Measurements from ENCODE around the gene C15orf39.
"Not testable (repeated sequence)": the region's sequence is repeated elsewhere in the genome, so short reads cannot be mapped to it uniquely, and the experiment has no call there.

The C15orf39 gene

DNA sequence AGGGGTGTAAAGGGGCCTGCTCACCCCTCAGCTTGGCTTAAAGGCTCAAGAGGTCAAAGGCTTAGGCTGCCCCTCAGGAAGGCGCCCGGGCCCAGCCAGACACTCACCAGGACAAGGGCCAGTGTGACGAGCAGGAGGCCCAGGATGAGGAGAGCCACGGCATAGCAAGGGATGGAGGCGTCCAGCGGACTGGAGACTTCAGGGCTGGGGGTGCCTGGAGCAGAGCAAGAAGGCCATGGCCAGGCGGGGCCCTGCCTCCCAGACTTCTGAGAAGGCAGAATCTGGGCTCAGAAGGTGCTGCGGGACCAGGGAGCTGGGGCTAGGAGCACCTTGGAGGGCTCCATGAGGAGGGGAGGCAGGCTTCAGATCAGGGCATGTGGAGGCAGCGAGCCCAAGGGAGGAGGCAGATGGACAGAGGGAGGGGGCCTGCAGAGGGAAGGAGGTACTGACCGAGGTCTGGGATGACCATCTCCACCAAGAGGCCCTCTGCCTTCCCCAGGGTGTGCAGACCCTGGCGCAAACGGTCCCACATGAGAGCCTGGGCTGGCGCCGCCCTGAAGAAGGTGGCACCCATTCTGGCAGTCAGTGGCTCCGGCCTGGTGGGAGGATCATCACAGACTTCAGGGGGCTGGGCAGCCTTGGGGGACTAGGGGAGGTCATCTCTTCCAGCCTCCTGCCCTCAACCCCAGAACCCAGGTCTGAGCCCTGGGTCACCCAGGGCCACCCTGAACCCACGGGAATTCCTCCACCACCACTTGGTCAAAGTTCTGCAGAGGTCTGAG is 24.5 kb downstream of the C15orf39 start:
- in situ Hi-C loops (cut with MboI; ENCODE audit: low pct_unique_long_range_greater_than_20kb, low sequenced_read_pairs): no loop called here
- DNase-seq: no peak

DNA sequence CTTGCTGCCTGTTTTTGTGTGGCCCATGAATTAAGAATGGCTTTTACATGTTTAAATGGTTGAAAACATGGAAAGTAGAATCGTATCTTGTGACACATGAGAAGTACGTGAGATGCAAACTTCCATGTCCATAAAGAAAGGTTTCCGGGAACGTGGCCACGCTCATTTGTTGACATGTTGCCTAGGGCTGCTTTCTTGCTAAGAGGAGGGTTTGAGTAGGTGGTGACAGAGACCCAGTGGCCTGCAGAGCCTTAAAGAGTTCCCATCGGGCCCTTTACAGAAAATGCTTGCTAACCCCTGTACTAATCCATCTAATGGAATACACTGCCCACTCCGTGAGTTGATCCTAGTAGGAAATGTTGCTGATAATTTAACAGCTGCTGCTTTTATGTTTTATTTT is 25.4 kb downstream of the C15orf39 start:
- DNase-seq; in situ Hi-C loops (cut with MboI; ENCODE audit: low pct_unique_long_range_greater_than_20kb, low sequenced_read_pairs): not testable (repeated sequence)

DNA sequence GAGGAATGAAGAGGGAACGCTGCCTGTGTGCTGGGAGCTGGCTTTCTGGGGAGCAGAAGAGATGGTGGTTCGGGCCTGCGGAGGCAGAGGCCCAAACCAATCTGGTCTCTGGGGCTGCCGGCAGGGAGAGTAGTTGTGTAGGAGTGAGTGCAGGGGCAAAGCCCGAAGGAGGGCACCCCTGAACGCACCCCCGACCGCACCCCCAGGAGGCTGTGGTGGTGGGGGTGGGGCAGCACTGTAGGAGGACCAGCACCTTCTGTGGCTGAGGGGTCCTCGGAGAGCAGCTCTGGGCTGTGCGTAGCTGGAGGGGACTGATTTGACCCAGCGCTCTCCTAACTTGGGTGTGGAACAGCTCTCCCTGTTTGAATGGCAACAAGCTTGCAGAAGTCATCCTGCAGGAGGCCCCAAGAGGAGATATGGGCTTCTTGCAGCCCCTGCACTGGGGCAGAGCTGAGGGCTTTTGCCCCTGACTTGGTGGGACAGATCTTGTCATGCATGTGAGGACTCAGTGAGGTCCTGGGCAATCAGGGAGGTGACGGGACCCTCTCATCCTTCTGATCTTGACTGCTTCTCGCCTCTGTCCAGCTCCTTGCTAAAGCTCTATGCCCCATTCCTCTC is 26.1 kb downstream of the C15orf39 start:
- in situ Hi-C loops (cut with MboI; ENCODE audit: low pct_unique_long_range_greater_than_20kb, low sequenced_read_pairs): no loop called here
- DNase-seq: no peak

DNA sequence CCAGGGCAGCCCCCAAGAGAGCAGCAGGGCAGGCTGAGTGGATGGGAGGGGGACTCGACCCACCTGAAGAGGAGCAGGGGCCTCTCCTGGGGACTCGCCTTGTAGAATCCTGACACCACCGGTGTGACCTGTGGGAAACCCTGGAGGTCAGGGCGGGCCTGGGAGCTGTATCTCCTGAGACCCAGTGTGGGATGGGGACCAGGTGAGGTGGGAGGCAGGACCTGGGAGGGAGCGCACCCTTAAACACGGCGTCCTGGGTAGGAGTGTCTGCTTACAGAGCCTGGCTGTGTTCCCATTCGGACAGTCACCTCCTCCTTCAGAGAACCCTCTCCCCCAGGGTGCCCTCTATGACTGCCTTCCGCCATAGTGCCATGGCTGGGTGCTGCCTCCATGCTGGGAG is 27.1 kb downstream of the C15orf39 start:
- in situ Hi-C loops (cut with MboI; ENCODE audit: low pct_unique_long_range_greater_than_20kb, low sequenced_read_pairs): no loop called here
- DNase-seq: no peak

DNA sequence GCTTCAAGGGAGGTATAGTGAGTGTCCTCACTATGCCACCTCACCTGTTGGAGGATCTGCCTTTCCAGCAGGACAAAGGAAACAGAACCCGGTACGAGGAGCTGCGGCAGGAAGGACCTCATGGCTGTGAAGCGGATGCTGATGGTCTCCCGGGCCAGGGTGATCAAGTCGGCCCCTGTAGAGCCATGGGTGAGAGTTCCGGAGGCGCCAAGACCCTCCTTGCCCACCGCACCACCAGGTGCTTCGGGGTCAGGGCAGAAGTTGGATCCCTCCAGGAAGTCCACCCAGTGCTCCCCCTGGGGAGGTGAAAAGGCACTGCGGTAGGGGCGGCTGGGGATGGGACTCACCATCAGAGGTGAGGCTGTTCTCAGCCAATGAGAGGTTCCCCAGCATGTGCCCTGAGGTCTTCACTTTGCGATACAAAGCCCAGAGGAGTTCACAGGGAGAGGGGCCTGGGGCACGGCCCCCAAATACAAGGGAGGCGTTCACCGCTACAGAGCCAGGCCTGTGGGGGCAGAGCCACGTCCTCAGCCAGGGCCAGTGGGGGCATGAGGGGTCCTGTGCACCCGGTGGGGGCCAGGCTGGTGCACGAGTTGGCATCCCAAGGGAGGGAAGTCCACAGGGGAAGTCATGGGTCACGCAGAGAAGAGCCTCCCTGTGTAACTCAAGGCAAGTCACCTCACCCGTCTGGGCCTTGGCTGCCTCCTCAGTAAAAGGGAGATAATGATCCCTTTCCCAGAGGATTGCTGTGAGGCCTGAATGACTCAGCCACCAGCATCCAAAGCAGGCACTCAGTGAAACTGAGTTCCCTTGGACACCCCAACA is 27.7 kb downstream of the C15orf39 start:
- in situ Hi-C loops (cut with MboI; ENCODE audit: low pct_unique_long_range_greater_than_20kb, low sequenced_read_pairs): no loop called here
- DNase-seq: no peak

DNA sequence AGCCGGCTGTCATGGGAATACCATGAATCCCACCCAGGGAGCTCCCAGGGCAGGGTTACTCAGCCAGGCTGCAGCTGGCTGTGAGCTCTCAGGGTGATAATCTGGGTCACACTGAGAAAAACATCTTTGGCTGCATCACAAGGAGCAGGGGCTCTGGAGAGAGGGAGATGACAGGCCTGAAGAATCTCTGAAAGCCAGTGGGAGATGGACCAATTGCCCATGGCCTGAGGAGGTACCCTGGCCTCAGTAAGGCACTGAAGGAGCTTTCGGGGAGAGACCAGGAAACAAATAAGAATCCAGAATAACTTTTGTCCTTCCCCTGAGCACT is 28.3 kb downstream of the C15orf39 start:
- in situ Hi-C loops (cut with MboI; ENCODE audit: low pct_unique_long_range_greater_than_20kb, low sequenced_read_pairs): no loop called here
- DNase-seq: no peak

DNA sequence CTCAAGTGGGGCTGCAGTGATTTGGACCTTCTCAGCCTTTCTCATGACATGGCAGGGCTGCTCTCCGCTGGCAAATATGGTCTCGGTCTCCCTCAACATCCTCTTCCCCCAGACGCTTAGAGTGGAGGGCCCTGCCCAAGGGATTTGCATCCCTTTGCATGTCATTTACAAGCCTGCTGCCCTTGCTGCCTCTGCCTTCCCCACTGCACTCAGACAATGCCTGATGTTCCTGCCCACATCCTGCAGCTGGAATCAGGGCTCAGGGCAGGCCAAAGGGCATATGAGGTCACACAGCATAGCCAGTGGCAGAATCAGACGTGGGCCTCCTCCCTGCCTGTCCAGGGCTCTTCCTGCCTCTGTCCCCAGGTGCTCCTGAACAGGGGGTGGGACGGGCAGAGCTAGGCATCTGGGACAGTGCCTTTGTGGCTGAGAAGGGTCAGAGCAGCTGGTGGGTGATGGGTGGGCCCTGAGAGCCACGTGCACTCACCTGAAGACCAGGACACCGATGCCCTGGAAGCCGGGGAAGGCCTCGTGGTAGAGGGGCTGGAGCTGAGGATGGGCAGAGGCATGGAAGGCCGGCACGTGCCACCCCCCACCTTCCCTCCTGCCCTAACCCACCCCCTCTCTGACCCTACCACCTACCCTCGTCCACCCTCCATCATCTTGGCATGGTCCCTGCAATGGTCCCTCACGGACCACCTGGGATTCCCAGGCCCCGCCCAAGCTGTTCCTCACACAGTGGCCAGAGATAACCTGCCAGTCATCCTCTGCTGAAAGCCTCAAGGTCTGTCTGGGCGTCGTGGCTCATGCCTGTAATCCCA is 29.1 kb downstream of the C15orf39 start:
- in situ Hi-C loops (cut with MboI; ENCODE audit: low pct_unique_long_range_greater_than_20kb, low sequenced_read_pairs): no loop called here
- no peak for DNase-seq

DNA sequence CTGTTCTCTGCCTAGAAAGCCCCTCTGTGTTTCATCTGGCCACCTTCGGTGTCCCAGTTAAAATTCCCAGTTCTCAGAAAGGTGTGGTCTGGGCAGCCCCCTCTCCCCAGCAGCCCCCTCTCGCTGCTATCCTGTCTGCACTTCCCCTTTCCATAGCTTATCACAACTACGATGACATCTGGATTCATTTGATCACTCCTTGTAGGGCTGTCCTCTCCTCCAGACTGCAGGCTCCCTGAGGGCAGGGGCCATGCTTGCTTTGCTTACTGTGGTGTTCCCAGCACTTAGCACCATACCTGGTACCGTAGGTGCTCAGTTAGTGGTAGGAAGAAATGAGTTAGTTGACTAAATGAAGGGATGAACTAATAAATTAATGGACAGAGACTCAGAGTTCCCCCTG is 30.2 kb downstream of the C15orf39 start:
- in situ Hi-C loops (cut with MboI; ENCODE audit: low pct_unique_long_range_greater_than_20kb, low sequenced_read_pairs): no loop called here
- peak; percentile 31 for DNase-seq

DNA sequence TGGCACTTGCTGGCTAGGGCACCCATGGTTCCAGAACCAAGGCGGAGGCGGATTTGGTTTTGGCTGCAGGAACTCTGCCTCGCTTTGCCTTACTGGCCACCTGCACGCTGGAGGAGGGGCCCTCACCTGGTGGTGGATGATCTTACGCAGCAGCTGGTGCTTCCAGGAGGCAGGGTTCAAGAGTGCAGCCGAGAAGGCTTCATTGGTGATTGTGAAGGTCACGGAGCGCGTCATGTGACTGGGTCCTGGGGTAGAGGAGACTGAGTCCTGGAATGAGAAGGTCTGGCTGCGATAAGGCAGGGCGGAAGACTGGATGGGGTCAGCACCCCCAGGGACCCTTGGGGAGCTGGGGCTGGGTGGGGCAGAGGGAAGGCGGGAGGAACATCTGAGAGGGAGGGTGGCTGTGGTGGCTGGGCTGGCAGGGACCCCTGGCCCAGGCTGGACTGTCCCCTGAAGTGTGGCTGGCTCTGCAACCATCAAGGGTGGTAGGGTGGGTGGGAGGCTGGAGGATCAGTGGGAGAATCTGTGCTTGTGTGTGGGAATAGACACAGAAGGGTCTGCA is 30.7 kb downstream of the C15orf39 start:
- in situ Hi-C loops (cut with MboI; ENCODE audit: low pct_unique_long_range_greater_than_20kb, low sequenced_read_pairs): no loop called here
- DNase-seq: no peak

DNA sequence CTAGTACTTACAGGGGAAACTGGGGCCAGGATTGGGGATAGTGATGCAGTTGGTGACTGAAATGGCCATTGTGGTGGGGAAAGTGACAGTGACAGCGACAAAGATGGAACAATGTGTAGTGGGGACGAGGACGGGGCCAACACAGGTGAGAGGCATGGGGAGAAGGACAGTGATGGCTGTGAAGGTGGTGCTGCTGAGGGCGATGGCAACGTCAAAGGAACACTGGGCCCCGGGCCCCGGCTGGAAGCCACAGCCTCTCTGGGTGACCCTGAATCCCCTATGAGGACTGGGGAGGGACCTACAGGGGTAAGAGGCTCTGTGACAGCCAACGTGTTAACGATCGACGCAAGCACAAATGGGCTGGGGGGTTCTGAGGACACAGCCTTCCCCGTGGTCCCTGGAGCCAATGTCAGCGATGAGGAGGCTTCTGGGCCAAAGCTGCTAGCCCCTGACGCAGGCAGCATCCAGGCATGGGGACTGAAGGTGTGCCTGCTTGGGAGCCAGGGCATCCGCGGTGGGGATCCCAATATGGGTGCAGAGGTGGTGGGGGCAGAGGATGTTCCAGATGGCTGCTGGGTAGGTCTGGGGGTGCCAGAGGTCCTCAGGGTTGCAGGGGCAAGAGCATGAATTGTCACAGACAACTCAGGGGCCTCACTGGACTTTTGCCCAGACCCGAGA is 31.3 kb downstream of the C15orf39 start:
- DNase-seq: no peak
- in situ Hi-C loops (cut with MboI; ENCODE audit: low pct_unique_long_range_greater_than_20kb, low sequenced_read_pairs): no loop called here

DNA sequence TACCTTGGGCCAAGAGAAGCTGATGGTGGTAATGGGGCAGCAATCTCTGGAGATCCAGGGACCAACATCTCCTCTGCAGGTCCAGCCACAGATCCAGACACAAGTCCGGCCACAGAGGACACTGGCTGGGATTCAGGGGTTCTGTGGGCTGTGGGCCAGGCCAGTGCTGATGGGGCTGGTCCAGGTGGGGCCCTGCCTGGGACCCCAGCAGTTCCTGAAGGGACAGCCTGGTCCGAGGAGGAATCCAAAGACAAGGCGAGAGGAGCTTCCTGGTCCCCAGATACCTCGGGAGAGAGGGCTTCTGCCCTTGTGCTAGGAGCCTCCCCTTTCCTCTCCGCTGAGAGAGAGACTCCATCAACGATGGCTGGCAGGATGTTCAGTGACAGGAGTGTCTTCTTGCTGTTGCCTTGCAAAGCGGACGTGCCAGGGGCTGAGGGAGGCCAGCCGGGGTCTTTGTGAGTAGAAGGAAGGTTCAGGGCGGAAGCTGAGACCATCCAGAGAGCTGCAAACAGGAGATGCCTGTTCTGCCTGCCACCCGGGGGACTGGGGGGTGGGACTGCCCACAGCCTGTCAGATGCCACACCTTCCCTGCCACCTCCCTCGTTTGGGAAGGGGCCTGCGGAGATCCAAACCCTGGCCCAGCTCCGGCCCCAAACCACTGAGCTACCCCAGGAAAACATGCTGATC is 32.0 kb downstream of the C15orf39 start:
- no peak for DNase-seq
- in situ Hi-C loops (cut with MboI; ENCODE audit: low pct_unique_long_range_greater_than_20kb, low sequenced_read_pairs): no loop called here

DNA sequence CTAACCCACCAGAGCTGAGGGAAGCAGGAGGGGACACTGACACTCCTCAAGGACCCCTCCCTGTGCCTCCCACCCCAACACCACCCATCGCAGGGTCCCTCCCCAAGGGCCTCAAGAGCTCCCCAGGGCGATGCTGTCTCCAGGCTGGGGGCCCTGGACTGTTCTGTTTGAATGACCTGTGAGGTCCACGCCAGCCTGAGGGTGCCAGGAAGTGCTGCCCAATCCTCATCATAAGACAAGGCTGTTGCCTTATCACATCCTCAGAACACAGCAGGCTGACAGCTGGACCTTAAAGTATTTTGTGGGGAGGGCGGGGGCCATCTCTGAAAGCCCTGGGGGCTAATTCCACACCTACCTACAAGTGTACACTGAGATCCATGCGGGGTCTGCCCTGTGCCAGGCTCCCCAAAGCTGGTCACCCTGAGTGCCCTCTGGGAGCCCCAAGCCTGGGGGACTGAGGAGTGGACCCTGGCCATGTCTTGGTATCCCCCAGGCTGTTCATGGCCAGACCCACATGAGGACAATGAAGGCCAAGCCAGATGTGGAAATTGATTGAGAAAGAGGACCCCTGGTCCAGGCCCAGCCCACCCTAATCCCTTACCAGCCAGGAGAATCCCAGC is 32.6 kb downstream of the C15orf39 start:
- DNase-seq: no peak
- in situ Hi-C loops (cut with MboI; ENCODE audit: low pct_unique_long_range_greater_than_20kb, low sequenced_read_pairs): no loop called here

DNA sequence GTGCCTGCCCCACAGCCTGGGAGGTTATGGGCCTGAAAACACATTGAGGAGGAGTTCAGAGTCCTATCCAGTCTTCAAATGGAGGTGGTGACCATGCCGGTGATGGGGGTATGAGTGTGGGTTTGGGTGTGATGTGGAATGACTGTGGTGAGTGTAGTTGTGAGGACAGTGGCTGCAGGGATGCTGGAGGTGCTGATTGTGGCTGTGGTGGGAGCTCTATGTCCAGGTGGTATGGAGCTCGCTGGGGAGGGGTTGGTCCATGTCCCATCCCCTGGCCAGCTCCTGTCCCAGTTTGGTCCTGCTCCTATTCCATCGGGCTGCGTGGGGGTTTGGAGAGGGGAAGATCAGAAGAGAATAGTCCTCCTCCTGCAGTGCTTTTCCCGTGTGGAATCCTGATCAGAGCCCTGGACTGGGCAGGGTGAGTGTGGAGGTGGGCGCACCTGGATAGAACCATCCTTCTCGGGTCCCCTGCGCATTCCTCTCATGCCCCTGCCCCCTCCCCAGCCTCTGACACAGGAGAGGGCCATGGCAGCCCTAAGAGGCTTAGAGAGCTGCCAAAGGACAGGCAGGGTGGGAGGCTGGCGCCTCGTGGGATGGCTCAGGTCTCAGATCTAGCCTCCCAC is 33.5 kb downstream of the C15orf39 start:
- DNase-seq: no peak
- in situ Hi-C loops (cut with MboI; ENCODE audit: low pct_unique_long_range_greater_than_20kb, low sequenced_read_pairs): no loop called here

DNA sequence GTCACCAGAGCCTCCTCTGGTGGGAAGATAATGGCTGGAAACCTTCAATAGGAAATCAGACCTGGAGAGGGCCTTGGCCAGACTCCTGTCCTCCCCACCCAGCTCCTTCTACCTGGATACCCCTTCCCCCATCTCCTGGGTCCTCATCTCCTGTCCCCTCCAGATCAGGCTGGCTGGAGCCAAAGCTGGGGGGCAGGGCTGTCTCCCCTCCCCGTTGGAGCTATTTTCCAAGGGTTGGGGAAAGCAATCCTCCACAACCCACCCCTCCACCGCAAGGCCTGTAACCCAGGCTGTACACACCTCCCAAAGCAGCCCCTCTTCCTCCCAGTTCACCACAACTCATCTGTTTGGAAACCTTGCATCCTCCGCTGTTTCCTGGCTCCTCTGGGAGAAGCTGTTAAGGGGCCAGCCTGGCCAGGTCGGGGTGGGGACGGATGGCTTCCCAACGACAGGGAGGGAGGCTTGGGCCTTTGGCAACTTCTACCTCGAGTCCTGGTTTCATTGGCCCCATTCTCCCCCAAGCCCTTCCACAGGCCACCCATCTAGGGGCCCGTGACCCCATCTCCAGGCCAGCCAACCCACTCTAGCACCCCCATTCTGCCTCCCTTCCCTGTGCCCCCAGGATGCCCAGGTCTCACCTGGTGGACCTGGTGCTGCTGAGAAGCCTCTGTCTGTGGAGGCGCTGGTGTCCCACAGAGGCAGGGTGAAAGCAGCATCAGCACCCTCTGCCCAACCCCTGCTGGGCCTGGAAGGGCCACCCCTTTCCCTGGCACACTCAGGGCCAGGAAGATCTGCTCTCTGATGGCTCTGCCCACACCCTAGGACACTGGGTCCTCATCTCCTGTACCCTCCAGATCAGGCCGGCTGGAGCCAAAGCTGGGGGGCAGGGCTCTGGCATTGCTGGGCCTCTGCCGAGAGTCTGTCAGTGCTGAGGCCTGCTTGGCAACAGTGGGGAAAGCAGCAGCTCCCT is 34.4 kb downstream of the C15orf39 start:
- DNase-seq: no peak
- in situ Hi-C loops (cut with MboI; ENCODE audit: low pct_unique_long_range_greater_than_20kb, low sequenced_read_pairs): no loop called here

DNA sequence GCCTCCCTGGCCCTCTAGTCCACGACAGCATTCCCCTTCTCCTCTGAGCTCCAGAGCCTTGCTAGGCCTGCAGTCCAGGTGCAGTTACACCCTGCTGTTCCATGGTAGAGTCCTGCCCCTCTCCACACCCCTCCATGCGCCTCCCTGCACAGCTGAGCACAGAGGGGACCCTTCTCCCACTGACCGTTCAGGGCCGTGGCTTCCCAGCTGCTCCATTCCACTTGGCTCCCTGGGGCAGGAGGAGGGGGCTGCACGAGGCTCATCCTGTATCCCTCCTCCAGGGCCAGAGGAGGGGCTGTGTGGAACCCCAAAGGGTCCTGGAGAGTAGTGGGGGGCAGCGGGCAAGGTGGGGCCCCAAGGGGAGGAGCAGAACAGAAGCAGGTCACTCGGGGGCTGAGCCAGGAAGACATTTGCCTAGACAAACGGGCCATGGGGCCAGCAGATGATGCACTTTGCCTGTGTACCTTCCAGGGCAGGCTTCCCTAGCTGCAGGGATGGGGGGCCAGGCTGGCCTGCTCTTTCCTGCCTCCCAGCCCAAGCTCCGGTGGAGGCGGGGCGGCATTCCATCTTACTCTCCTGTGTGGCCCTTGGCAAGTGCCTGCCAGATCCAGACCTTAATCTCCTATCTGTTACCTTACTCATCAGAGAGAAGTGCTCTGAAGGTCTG is 35.8 kb downstream of the C15orf39 start:
- in situ Hi-C loops (cut with MboI; ENCODE audit: low pct_unique_long_range_greater_than_20kb, low sequenced_read_pairs): no loop called here
- no peak for DNase-seq

DNA sequence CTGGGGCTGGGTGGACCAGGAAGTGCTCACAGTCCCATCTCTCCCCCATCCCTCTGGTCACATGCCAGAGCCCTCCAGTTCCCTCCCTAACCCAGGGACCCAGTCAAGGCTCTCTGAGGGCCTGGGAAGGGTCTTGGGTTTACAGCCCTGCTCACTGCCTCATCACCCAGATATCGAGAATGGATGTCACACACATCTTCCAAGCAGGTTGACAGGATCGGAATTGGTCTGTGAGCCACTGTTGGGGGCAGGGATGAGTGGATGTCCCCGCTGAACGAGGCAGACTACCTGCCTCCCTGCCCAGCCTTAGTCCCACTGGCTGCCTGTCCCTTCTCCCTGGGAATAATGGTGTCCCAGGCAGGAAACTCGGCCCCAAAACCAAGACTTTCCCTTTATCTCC is 36.5 kb downstream of the C15orf39 start:
- in situ Hi-C loops (cut with MboI; ENCODE audit: low pct_unique_long_range_greater_than_20kb, low sequenced_read_pairs): no loop called here
- no peak for DNase-seq

Data from KBM-7 (cell line).